SH-SY5Y (cell line): ENCODE results near the gene DPP6.

ENCODE experiments used
- GATA2 ChIP-seq: IDR thresholded peaks from 2 replicates; pipeline ENCODE4 v1.6.1; 2011; ENCODE audit warnings: mild to moderate bottlenecking, low read depth, low read length
- GATA3 ChIP-seq: IDR thresholded peaks from 2 replicates; pipeline ENCODE4 v1.6.1; 2011; ENCODE audit warnings: low read depth, mild to moderate bottlenecking, low read length, moderate library complexity

- TF ChIP-seq GATA2 (no peak), GATA3 (no peak)
Measured at GRCh38 chr7:154372011-154372601, 319.9 kb downstream of the DPP6 start.
